MM.1S (cell line): ENCODE data around the gene RAB1B.

Source experiments
- CTCF ChIP-seq: fragments of 300-600 bp; sonication (generic); IDR thresholded peaks from 2 replicates; pipeline ENCODE4 v1.5.1; 2016; ENCODE audit warnings: antibody characterized with exemption, low read length, mixed read lengths
- EZH2 ChIP-seq: fragments of 300-600 bp; sonication (generic); optimal IDR thresholded peaks from 2 replicates; pipeline ENCODE3; 2017; ENCODE audit warnings: low read depth, mild to moderate bottlenecking, antibody characterized with exemption, low read length, mixed read lengths
- EZH2phosphoT487 ChIP-seq: fragments of 300-600 bp; sonication (generic); IDR thresholded peaks from 2 replicates; pipeline ENCODE4 v1.6.1; 2018; ENCODE audit warnings: antibody characterized with exemption, low read length

GRCh38 chr11:66314186-66314501 lies 45.7 kb downstream of the RAB1B start:
- TF ChIP-seq CTCF (no peak), EZH2 (no peak), EZH2phosphoT487 (no peak)
